Thoracic aorta (tissue), 2 donors: ENCODE data around the gene KDM7A. TPM values are rescaled to one million over a fixed set of nuclear protein-coding genes. Genes with fewer than 3 reads are reported as not detected.

ENCODE experiments used
- ATAC-seq: fragments of 150-250 bp; one replicate; pipeline ENCODE4 v1.8.0; 2017; ENCODE audit warnings: low read depth; ENCODE audit not compliant: insufficient number of reproducible peaks, low FRiP score
- DNase-seq: peaks from one replicate; pipeline ENCODE4 v3.0.0-alpha.2; 2020; ENCODE audit warnings: low spot score
- H3K27ac ChIP-seq, 2 donors: fragments of 200-600 bp; sonication (generic); 1 replicate in 1 of 2; 2 replicates in 1 of 2; pipeline ENCODE4 v1.5.1; 2016; ENCODE audit warnings: mild to moderate bottlenecking in 2 of 2, moderate library complexity in 2 of 2
- H3K27me3 ChIP-seq: fragments of 200-600 bp; sonication (generic); replicated peaks from 2 replicates; pipeline ENCODE4 v1.6.0; 2016; ENCODE audit warnings: mild to moderate bottlenecking; ENCODE audit not compliant: insufficient read depth
- H3K36me3 ChIP-seq: fragments of 200-600 bp; sonication (generic); one replicate; pipeline ENCODE4 v1.5.1; 2016
- H3K4me1 ChIP-seq, 2 donors: fragments of 200-600 bp; sonication (generic); 1 replicate in 1 of 2; 2 replicates in 1 of 2; pipeline versions ENCODE4 v1.5.1 to v1.6.0; 2016; ENCODE audit warnings: low read depth in 2 of 2, mild to moderate bottlenecking in 1 of 2; ENCODE audit not compliant: control insufficient read depth in 1 of 2
- H3K4me3 ChIP-seq: fragments of 200-600 bp; sonication (generic); 2 replicates; pipeline ENCODE4 v1.5.1; 2016; ENCODE audit warnings: mild to moderate bottlenecking
- H3K9me3 ChIP-seq: fragments of 200-600 bp; sonication (generic); 2 replicates; pipeline ENCODE4 v1.5.1; 2016
- total RNA-seq, 2 donors: library from RNA; depleted of rRNA; stranded (reverse); fragments of >200 nt; gene quantifications; one replicate each; pipeline versions ENCODE4 v1.1.0 to v1.2.3, GENCODE V29; 2016
- TF ChIP-seq, protein P1 (sequence below): fragments of 200-600 bp; sonication (generic); IDR thresholded peaks from one replicate; pipeline ENCODE4 v1.5.1; 2019; ENCODE audit warnings: antibody characterized with exemption

The KDM7A gene
- total RNA-seq, 2 donors from 2014 or later = 27.9 to 42.7 TPM

DNA sequence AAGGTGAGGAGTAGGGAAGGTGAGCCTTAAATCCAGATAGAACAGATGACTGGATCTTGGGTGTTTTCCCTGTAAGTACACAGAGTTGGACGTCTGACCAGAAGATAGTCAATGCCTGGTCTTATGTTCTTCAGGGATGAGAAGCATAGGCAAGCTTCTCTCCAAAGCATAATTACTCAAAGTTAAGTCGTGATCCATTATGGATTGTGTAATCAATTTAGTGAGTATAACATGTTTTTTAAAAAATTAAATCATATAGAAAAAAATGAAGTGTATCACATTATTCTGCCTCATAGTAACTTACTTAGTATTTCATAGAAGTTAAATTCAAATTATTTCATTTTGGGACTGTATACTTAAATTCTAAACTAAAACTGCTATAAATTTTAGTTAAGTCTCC, 39.7 kb downstream of the KDM7A start:
- ATAC-seq (no peak), DNase-seq (no peak)
- H3K4me1 ChIP-seq = no peaks in the 10 kb centered on the region
- no peaks in the 10 kb centered on the region for H3K9me3 ChIP-seq
- no peaks in the 10 kb centered on the region for H3K27me3 ChIP-seq
- no peaks in the 10 kb centered on the region for H3K36me3 ChIP-seq
- TF ChIP-seq, protein P1, sequence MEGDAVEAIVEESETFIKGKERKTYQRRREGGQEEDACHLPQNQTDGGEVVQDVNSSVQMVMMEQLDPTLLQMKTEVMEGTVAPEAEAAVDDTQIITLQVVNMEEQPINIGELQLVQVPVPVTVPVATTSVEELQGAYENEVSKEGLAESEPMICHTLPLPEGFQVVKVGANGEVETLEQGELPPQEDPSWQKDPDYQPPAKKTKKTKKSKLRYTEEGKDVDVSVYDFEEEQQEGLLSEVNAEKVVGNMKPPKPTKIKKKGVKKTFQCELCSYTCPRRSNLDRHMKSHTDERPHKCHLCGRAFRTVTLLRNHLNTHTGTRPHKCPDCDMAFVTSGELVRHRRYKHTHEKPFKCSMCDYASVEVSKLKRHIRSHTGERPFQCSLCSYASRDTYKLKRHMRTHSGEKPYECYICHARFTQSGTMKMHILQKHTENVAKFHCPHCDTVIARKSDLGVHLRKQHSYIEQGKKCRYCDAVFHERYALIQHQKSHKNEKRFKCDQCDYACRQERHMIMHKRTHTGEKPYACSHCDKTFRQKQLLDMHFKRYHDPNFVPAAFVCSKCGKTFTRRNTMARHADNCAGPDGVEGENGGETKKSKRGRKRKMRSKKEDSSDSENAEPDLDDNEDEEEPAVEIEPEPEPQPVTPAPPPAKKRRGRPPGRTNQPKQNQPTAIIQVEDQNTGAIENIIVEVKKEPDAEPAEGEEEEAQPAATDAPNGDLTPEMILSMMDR = no peak
- no peak overlapping the region for H3K27ac ChIP-seq
- no peak overlapping the region for H3K4me3 ChIP-seq

DNA sequence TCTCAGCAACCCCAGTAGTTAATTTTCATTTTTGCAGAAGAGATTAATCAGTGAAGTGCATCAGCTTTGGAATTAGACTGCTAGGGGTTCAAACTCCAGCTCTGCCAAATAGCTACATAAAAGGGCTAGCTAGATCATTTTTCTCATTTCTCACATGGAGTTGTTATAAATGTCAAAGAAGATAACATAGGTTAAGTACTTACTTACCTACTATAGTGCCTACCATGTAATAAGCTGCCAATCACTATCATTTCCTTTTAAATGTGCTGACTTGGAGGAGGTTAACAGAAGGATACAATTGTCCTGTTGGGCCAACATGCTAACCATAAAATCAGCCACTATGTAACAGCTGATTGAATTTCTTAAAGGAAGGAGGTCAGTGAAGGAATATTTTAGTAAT, 40.7 kb downstream of the KDM7A start:
- Histone ChIP-seq H3K9me3 (no peaks in the 10 kb centered on the region), H3K4me1 (no peaks in the 10 kb centered on the region), H3K4me3 (no peak overlapping the region), H3K36me3 (no peaks in the 10 kb centered on the region), H3K27ac (no peak overlapping the region), H3K27me3 (no peaks in the 10 kb centered on the region)
- DNase-seq (no peak), ATAC-seq (no peak)
- TF ChIP-seq, protein P1 = no peak

DNA sequence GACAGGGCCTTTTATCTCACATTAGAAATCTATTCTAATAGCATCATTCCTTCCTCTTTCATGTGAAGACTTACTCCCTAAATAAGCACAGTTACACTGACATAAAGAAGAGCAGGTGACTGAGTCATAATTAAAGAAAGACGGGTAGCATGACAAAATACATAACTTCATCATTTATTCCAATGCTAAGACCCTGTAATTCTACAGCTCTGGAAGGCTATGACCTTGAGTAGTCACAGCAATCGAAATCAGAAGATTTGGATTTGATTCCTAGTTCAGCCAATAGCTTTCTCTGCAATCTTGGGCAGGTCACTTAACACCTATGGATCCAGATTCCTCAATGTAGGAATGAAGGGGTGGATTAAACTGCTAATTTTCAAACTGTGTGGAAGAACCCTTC, 42.7 kb downstream of the KDM7A start:
- no peak overlapping the region for H3K27ac ChIP-seq
- no peak for DNase-seq
- no peak for ATAC-seq
- H3K9me3 ChIP-seq = no peaks in the 10 kb centered on the region
- H3K4me3 ChIP-seq = no peak overlapping the region
- peaks cover under 1% of the 10 kb centered on the region for H3K36me3 ChIP-seq
- H3K27me3 ChIP-seq = no peaks in the 10 kb centered on the region
- no peaks in the 10 kb centered on the region for H3K4me1 ChIP-seq
- TF ChIP-seq, protein P1 = no peak

DNA sequence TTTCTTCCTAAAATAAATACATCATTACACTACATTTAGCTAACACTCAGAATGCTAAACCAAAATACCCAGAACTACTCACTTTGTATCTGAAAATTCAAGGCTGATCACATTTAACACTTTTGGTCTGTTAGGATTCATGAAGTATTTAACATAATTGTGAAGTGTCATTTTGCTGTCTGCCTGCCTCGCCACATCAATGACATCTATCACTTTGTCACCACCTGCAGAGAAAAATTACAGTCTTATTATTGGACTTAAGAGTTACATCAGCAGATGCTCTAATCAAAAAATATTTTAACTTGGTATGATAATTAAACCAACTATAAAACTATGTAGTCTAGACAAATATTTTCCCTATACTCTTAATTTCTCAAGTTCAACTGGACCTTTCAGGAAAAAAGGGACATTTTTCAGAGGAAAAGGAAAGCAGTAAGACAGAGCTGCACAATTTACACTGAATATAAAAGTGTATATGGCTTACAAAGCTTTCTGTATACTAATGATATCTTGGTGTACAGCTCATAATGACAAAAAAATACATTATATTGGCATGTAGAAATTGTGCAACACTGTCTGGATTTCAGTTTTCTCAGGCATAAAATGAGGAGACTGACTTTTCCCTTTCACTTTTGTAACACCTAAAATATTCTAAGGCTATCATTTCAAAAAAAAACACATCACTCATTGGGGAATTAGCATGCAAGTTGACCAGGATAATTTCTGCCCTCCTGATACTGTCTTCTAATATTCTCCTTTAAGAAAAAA, 49.2 kb downstream of the KDM7A start:
- TF ChIP-seq, protein P1 = no peak
- Histone ChIP-seq H3K4me3 (no peak overlapping the region), H3K27me3 (no peaks in the 10 kb centered on the region), H3K4me1 (no peaks in the 10 kb centered on the region), H3K9me3 (no peaks in the 10 kb centered on the region), H3K27ac (no peak overlapping the region), H3K36me3 (peaks cover 9% of the 10 kb centered on the region)
- no peak for ATAC-seq
- DNase-seq = no peak

DNA sequence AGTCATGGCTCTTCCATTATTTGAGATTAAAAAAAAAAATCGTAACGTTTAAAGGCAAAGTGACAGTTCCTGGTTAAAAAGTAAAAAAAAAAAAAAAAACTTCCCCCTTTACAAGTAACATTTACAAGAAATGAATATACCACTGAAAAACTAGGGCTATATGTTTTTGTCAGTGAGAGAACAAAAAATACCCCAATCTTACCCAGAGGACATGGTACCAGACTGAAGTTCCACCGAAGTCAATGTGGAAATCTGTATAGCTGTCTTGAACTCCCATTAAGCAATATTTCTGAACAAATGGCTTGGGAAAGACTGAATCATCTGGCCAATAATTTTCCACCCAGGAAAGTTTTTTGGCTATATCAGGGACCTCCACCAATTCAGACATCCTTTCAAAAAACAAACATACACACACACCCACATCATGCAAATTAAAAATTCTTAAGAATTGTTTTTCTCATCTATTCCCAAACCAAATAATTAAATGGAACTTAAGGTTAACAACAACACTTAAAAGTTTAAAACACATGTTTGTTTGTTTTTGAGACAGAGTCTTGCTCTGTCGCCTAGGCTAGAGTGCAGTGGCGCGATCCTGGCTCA, 50.2 kb downstream of the KDM7A start:
- TF ChIP-seq, protein P1 = no peak
- peaks cover 9% of the 10 kb centered on the region for H3K36me3 ChIP-seq
- no peaks in the 10 kb centered on the region for H3K27me3 ChIP-seq

More for the DNA sequence above, 50.2 kb downstream of the KDM7A start:
- ATAC-seq (no peak), DNase-seq (no peak)
- H3K27ac ChIP-seq = no peak overlapping the region
- no peak overlapping the region for H3K4me3 ChIP-seq
- no peaks in the 10 kb centered on the region for H3K9me3 ChIP-seq
- no peaks in the 10 kb centered on the region for H3K4me1 ChIP-seq
